HepG2 (cell line): ENCODE data around the gene KLHL33. TPM values are rescaled to one million over a fixed set of nuclear protein-coding genes. Genes with fewer than 3 reads are reported as not detected.

Experiments used
- DNMT3B ChIP-seq: conservative IDR thresholded peaks from 2 replicates; pipeline ENCODE4 v1.6.1; 2016; ENCODE audit warnings: missing biosample characterization, control low read depth
- HDAC2 ChIP-seq: sonication (generic); formaldehyde crosslinking; IDR thresholded peaks from 2 replicates; pipeline ENCODE4 v1.4.0; 2020; ENCODE audit warnings: missing genetic modification reagents
- HES4 ChIP-seq: sonication (generic); formaldehyde crosslinking; IDR thresholded peaks from 2 replicates; pipeline ENCODE4 v1.9.0; 2021; ENCODE audit warnings: mild to moderate bottlenecking, missing genetic modification reagents, borderline replicate concordance
- HNRNPK ChIP-seq: fragments of 200-400 bp; formaldehyde crosslinking; IDR thresholded peaks from 2 replicates; pipeline ENCODE4 v1.6.1; 2018; ENCODE audit warnings: low read length, low read depth, moderate library complexity, mild to moderate bottlenecking; ENCODE audit not compliant: poor library complexity, severe bottlenecking
- IRF2 ChIP-seq: IDR thresholded peaks from 2 replicates; pipeline ENCODE4 v1.6.1; 2018; ENCODE audit warnings: missing genetic modification reagents, missing compliant biosample characterization
- JUND ChIP-seq: sonication (generic); formaldehyde crosslinking; IDR thresholded peaks from 2 replicates; pipeline ENCODE4 v1.8.0; 2022; ENCODE audit warnings: mild to moderate bottlenecking, missing genetic modification reagents
- MED1 ChIP-seq: sonication (generic); formaldehyde crosslinking; IDR thresholded peaks from 2 replicates; pipeline ENCODE4 v1.4.0; 2020; ENCODE audit warnings: missing genetic modification reagents
- NFATC3 ChIP-seq: sonication (generic); formaldehyde crosslinking; IDR thresholded peaks from 2 replicates; pipeline ENCODE4 v1.5.1; 2020; ENCODE audit warnings: mild to moderate bottlenecking, missing genetic modification reagents
- NFE2 ChIP-seq: sonication (generic); formaldehyde crosslinking; IDR thresholded peaks from 2 replicates; pipeline ENCODE4 v1.4.0; 2020; ENCODE audit warnings: missing genetic modification reagents
- NFE2L1 ChIP-seq: sonication (generic); formaldehyde crosslinking; IDR thresholded peaks from 2 replicates; pipeline ENCODE4 v1.4.0; 2020; ENCODE audit warnings: missing genetic modification reagents, mild to moderate bottlenecking, borderline replicate concordance
- PCBP1 ChIP-seq: fragments of 200-400 bp; formaldehyde crosslinking; IDR thresholded peaks from 2 replicates; pipeline ENCODE4 v1.6.1; 2017; ENCODE audit warnings: mild to moderate bottlenecking, low read depth, low read length, borderline replicate concordance
- PRMT3 ChIP-seq: sonication (generic); formaldehyde crosslinking; IDR thresholded peaks from 2 replicates; pipeline ENCODE4 v1.8.1; 2022; ENCODE audit warnings: low read depth, mild to moderate bottlenecking, moderate library complexity, missing genetic modification reagents, borderline replicate concordance
- SNRNP70 ChIP-seq: fragments of 200-400 bp; formaldehyde crosslinking; IDR thresholded peaks from 2 replicates; pipeline ENCODE4 v1.6.1; 2017; ENCODE audit warnings: mild to moderate bottlenecking, low read depth, low read length, moderate library complexity
- STAT5B ChIP-seq: sonication (generic); formaldehyde crosslinking; IDR thresholded peaks from 2 replicates; pipeline ENCODE4 v1.4.0; 2020; ENCODE audit warnings: missing genetic modification reagents
- ZNF20 ChIP-seq: sonication (generic); formaldehyde crosslinking; IDR thresholded peaks from 2 replicates; pipeline ENCODE4 v1.4.0; 2020; ENCODE audit warnings: mild to moderate bottlenecking, moderate library complexity, missing genetic modification reagents
- ZNF510 ChIP-seq: sonication (generic); formaldehyde crosslinking; IDR thresholded peaks from 2 replicates; pipeline ENCODE4 v1.4.0; 2020; ENCODE audit warnings: low read depth, mild to moderate bottlenecking, missing genetic modification reagents
- ZNF672 ChIP-seq: sonication (generic); formaldehyde crosslinking; IDR thresholded peaks from 2 replicates; pipeline ENCODE4 v1.8.1; 2022; ENCODE audit warnings: missing genetic modification reagents
- ZNF674 ChIP-seq: sonication (generic); formaldehyde crosslinking; IDR thresholded peaks from 2 replicates; pipeline ENCODE4 v1.5.0; 2020; ENCODE audit warnings: low read depth, mild to moderate bottlenecking, missing genetic modification reagents
- polyA plus RNA-seq, 8 experiments: library from polyadenylated mRNA; depleted of rRNA in 3 of 8; stranded (reverse) in 7 of 8; unstranded in 1 of 8; fragments of >200 nt; fragmentation: Illumina TruSeq in 4 of 8; extraction: Trizol in 4 of 8; gene quantifications; 2 replicates each; pipeline versions ENCODE4 v1.2.1 to v1.2.3, GENCODE V29; 2011 to 2016; ENCODE audit warnings: low read depth in 4 of 8, missing spikeins in 1 of 8, mixed read lengths in 1 of 8; ENCODE audit not compliant: insufficient read depth in 1 of 8
- total RNA-seq, 5 experiments: library from RNA; depleted of rRNA; stranded (reverse); fragments of >200 nt; fragmentation: Illumina TruSeq; extraction: Trizol; gene quantifications; 2 replicates each; pipeline ENCODE4 v1.2.3, GENCODE V29; 2016; ENCODE audit warnings: low read depth in 1 of 5
- TF ChIP-seq, protein P1 (sequence below): sonication (generic); formaldehyde crosslinking; IDR thresholded peaks from 2 replicates; pipeline ENCODE4 v1.8.1; 2023; ENCODE audit warnings: missing genetic modification reagents, inconsistent platforms, borderline replicate concordance
- TF ChIP-seq, protein P2 (sequence below): sonication (generic); formaldehyde crosslinking; IDR thresholded peaks from 2 replicates; pipeline ENCODE4 v1.4.0; 2020; ENCODE audit warnings: missing genetic modification reagents
- TF ChIP-seq, protein P3 (sequence below): IDR thresholded peaks from 2 replicates; pipeline ENCODE4 v1.6.1; 2018; ENCODE audit warnings: missing genetic modification reagents, mild to moderate bottlenecking, missing compliant biosample characterization
- TF ChIP-seq, protein P4 (sequence below): sonication (generic); formaldehyde crosslinking; IDR thresholded peaks from 2 replicates; pipeline ENCODE4 v1.4.0; 2020; ENCODE audit warnings: mild to moderate bottlenecking, missing genetic modification reagents
- TF ChIP-seq, protein P5 (sequence below): sonication (generic); formaldehyde crosslinking; IDR thresholded peaks from 2 replicates; pipeline ENCODE4 v1.4.0; 2020; ENCODE audit warnings: missing genetic modification reagents, low read depth, mild to moderate bottlenecking, borderline replicate concordance

The KLHL33 gene
- total and polyA plus RNA-seq, 2 of the 13 experiments (the other 11 are each of a cell fraction or from before 2014, with no cell fraction given), result not detected

DNA sequence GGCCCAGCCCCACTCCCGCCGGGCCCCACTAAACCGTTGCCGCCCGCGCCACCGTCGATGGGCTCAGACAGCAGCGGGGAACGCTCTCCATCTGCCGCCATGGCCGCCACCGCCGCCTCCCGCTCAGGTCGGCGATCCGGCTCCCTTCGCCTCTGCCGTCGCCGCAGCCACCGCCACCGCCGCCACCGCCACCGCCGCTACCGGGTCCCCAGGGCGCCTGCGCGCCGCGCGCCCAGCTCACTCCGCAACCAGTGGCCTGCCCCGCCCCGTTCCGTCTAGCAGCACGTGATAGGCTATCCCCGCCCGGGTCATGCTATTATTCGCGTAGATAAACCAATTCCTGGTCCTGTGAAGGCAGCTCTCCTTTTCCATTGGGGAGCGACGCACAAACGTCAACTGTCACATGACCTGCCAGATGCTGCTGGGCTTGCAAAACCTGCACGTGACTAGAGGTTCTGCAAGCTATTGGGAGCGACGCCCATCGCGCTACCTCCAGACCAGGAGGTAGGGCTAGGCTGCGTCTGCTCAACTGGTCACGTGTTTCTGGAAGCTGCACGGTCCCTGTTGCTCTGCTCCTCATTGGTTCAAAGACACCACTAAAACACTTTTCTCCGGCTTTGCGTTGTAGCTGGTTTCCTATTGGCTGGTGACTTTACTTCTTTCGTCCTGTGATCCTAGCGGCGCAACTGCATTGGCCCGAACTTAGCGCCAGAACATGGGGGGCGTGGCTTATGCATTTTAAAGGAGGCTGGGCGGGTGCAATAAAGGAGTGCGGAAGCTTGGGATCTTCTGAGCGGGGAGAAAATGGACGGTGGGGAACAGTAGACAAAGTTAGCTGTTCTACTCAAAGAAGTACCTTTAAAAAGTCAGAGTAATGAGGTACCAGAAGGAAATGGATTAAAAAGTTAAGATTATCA, 25.5 kb upstream of the KLHL33 start, which contains the start of gene PIP4P1 (continued):
- TF ChIP-seq, protein P1, sequence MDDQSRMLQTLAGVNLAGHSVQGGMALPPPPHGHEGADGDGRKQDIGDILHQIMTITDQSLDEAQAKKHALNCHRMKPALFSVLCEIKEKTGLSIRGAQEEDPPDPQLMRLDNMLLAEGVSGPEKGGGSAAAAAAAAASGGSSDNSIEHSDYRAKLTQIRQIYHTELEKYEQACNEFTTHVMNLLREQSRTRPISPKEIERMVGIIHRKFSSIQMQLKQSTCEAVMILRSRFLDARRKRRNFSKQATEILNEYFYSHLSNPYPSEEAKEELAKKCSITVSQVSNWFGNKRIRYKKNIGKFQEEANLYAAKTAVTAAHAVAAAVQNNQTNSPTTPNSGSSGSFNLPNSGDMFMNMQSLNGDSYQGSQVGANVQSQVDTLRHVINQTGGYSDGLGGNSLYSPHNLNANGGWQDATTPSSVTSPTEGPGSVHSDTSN (CRISPR knock-in tag), result no peak
- TF ChIP-seq JUND (CRISPR knock-in tag) (peak; percentile 65), DNMT3B (CRISPR knock-in tag) (peak; percentile 98; the same call in 1 of the 2 replicates), PCBP1 (no peak), HDAC2 (CRISPR knock-in tag) (peak; percentile 93), NFE2 (CRISPR knock-in tag) (no peak), STAT5B (CRISPR knock-in tag) (0 out of 2 replicates have a peak, but pooled peaks have one; percentile 63), NFATC3 (CRISPR knock-in tag) (no peak), ZNF674 (CRISPR knock-in tag) (peak; percentile 87), ZNF20 (no peak), IRF2 (CRISPR knock-in tag) (peak; percentile 88), SNRNP70 (no peak), ZNF510 (CRISPR knock-in tag) (peak; percentile 99), NFE2L1 (CRISPR knock-in tag) (no peak), HES4 (CRISPR knock-in tag) (peak; percentile 91), HNRNPK (no peak), MED1 (CRISPR knock-in tag) (peak; percentile 81), PRMT3 (CRISPR knock-in tag) (0 out of 2 replicates have a peak, but pooled peaks have one; percentile 62), ZNF672 (CRISPR knock-in tag) (no peak)
- TF ChIP-seq, protein P2, sequence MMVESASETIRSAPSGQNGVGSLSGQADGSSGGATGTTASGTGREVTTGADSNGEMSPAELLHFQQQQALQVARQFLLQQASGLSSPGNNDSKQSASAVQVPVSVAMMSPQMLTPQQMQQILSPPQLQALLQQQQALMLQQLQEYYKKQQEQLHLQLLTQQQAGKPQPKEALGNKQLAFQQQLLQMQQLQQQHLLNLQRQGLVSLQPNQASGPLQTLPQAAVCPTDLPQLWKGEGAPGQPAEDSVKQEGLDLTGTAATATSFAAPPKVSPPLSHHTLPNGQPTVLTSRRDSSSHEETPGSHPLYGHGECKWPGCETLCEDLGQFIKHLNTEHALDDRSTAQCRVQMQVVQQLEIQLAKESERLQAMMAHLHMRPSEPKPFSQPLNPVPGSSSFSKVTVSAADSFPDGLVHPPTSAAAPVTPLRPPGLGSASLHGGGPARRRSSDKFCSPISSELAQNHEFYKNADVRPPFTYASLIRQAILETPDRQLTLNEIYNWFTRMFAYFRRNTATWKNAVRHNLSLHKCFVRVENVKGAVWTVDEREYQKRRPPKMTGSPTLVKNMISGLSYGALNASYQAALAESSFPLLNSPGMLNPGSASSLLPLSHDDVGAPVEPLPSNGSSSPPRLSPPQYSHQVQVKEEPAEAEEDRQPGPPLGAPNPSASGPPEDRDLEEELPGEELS (CRISPR knock-in tag), result peak; percentile 78
- TF ChIP-seq, protein P3, sequence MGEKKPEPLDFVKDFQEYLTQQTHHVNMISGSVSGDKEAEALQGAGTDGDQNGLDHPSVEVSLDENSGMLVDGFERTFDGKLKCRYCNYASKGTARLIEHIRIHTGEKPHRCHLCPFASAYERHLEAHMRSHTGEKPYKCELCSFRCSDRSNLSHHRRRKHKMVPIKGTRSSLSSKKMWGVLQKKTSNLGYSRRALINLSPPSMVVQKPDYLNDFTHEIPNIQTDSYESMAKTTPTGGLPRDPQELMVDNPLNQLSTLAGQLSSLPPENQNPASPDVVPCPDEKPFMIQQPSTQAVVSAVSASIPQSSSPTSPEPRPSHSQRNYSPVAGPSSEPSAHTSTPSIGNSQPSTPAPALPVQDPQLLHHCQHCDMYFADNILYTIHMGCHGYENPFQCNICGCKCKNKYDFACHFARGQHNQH (CRISPR knock-in tag), result peak; percentile 94
- TF ChIP-seq, protein P4, sequence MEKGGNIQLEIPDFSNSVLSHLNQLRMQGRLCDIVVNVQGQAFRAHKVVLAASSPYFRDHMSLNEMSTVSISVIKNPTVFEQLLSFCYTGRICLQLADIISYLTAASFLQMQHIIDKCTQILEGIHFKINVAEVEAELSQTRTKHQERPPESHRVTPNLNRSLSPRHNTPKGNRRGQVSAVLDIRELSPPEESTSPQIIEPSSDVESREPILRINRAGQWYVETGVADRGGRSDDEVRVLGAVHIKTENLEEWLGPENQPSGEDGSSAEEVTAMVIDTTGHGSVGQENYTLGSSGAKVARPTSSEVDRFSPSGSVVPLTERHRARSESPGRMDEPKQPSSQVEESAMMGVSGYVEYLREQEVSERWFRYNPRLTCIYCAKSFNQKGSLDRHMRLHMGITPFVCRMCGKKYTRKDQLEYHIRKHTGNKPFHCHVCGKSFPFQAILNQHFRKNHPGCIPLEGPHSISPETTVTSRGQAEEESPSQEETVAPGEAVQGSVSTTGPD (CRISPR knock-in tag), result no peak
- TF ChIP-seq, protein P5, sequence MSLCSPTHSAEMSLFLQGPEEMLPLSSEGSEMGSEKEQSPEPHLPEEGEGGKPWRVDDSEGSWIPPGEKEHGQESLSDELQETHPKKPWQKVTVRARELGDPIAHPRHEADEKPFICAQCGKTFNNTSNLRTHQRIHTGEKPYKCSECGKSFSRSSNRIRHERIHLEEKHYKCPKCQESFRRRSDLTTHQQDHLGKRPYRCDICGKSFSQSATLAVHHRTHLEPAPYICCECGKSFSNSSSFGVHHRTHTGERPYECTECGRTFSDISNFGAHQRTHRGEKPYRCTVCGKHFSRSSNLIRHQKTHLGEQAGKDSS (CRISPR knock-in tag), result no peak
